Smooth muscle cell (in vitro differentiated cells): ENCODE results near the gene MIGA2. TPM values are rescaled to one million over a fixed set of nuclear protein-coding genes. Genes with fewer than 3 reads are reported as not detected.

Experiments
- DNase-seq: peaks from one replicate; lab custom pipeline; 2025; ENCODE audit not compliant: unreplicated experiment; lab: John Stamatoyannopoulos, UW
- H2AFZ ChIP-seq: fragments of 200-600 bp; sonication (generic); 2 replicates; pipeline ENCODE4 v1.6.0; 2016; ENCODE audit warnings: antibody characterized with exemption, low read depth, mild to moderate bottlenecking
- H3F3A ChIP-seq: fragments of 200-600 bp; sonication (generic); 2 replicates; pipeline ENCODE4 v1.6.0; 2017; ENCODE audit warnings: antibody characterized with exemption, low read depth
- H3K27ac ChIP-seq: fragments of 200-600 bp; sonication (generic); 2 replicates; pipeline ENCODE4 v1.5.1; 2016; ENCODE audit warnings: low read depth, mild to moderate bottlenecking
- H3K27me3 ChIP-seq: fragments of 200-600 bp; sonication (generic); 2 replicates; pipeline ENCODE4 v1.6.1; 2016; ENCODE audit warnings: low read depth, mild to moderate bottlenecking
- H3K36me3 ChIP-seq: fragments of 200-600 bp; sonication (generic); 2 replicates; pipeline ENCODE4 v1.5.1; 2016; ENCODE audit warnings: low read depth
- H3K4me1 ChIP-seq: fragments of 200-600 bp; sonication (generic); 2 replicates; pipeline ENCODE4 v1.5.1; 2016; ENCODE audit warnings: low read depth
- H3K4me2 ChIP-seq: fragments of 200-600 bp; sonication (generic); 2 replicates; pipeline ENCODE4 v1.6.0; 2016; ENCODE audit warnings: mild to moderate bottlenecking
- H3K4me3 ChIP-seq: fragments of 200-600 bp; sonication (generic); 2 replicates; pipeline ENCODE4 v1.5.1; 2016; ENCODE audit warnings: mild to moderate bottlenecking
- H3K79me2 ChIP-seq: fragments of 200-600 bp; sonication (generic); 2 replicates; pipeline ENCODE4 v1.6.0; 2016; ENCODE audit warnings: low read depth, mild to moderate bottlenecking
- H3K9ac ChIP-seq: fragments of 200-600 bp; sonication (generic); 2 replicates; pipeline ENCODE4 v1.6.0; 2016; ENCODE audit warnings: low read depth
- H3K9me3 ChIP-seq: fragments of 200-600 bp; sonication (generic); replicated peaks from 2 replicates; pipeline ENCODE4 v1.5.1; 2016; ENCODE audit warnings: low read depth
- H4K20me1 ChIP-seq: fragments of 200-600 bp; sonication (generic); 2 replicates; pipeline ENCODE4 v1.6.0; 2016; ENCODE audit warnings: low read depth
- CTCF ChIP-seq: fragments of 200-600 bp; sonication (generic); IDR thresholded peaks from 2 replicates; pipeline ENCODE4 v1.5.1; 2017; ENCODE audit warnings: borderline replicate concordance, mild to moderate bottlenecking, antibody characterized with exemption; ENCODE audit not compliant: insufficient read depth, poor library complexity, severe bottlenecking
- WGBS: methylation state at CpG from one replicate; pipeline ENCODE4 v1.1.7; 2016; ENCODE audit warnings: low lambda C conversion rate; 5-methylcytosine and 5-hydroxymethylcytosine counted together
- polyA plus RNA-seq: library from polyadenylated mRNA; unstranded; fragments of >200 nt; fragmentation: Nextera tagmentation; extraction: Ambion mirVana; gene quantifications from 2 replicates; pipeline ENCODE4 v1.2.1, GENCODE V29; 2016
- total RNA-seq: library from RNA; depleted of rRNA; stranded (reverse); fragments of >200 nt; gene quantifications from 2 replicates; pipeline ENCODE4 v1.2.3, GENCODE V29; 2014

The MIGA2 gene
- total and polyA plus RNA-seq, 2 experiments from 2014 or later, result 18.1 to 21.6 TPM

- H3K9me3 ChIP-seq, result no peaks in the 10 kb centered on the region
- H4K20me1 ChIP-seq, result no peaks in the 10 kb centered on the region
- H3F3A ChIP-seq, result no peaks in the 10 kb centered on the region
- no peak overlapping the region for H3K4me3 ChIP-seq
- H3K27ac ChIP-seq, result no peak overlapping the region
- peaks cover 12% of the 10 kb centered on the region for H3K79me2 ChIP-seq
- no peak for TF ChIP-seq CTCF
- H3K4me2 ChIP-seq, result no peak overlapping the region
- no peaks in the 10 kb centered on the region for H3K27me3 ChIP-seq
- 98% methylated on average over 7 of the region's 7 CpGs for WGBS
- H2AFZ ChIP-seq, result no peak overlapping the region
- no peaks in the 10 kb centered on the region for H3K36me3 ChIP-seq
- no peak overlapping the region for H3K9ac ChIP-seq
- H3K4me1 ChIP-seq, result peaks cover 9% of the 10 kb centered on the region
- no peak for DNase-seq
These were observed 47.7 kb downstream of the MIGA2 start for GRCh38 chr9:129084087-129084486.

- Histone ChIP-seq H3K79me2 (no peaks in the 10 kb centered on the region), H3K4me2 (no peak overlapping the region), H3K36me3 (no peaks in the 10 kb centered on the region), H3F3A (no peaks in the 10 kb centered on the region), H3K27ac (no peak overlapping the region), H3K27me3 (no peaks in the 10 kb centered on the region), H3K9me3 (no peaks in the 10 kb centered on the region), H4K20me1 (no peaks in the 10 kb centered on the region), H3K4me1 (no peaks in the 10 kb centered on the region), H3K4me3 (no peak overlapping the region), H3K9ac (no peak overlapping the region), H2AFZ (no peak overlapping the region)
- whole genome bisulfite sequencing, result over 99% methylated on average over 15 of the region's 15 CpGs
- TF ChIP-seq CTCF, result no peak
- DNase-seq, result no peak
These were observed 52.8 kb downstream of the MIGA2 start for GRCh38 chr9:129089246-129089645.

GRCh38 chr9:129093602-129094386 lies 57.4 kb downstream of the MIGA2 start:
- no peak overlapping the region for H2AFZ ChIP-seq
- no peaks in the 10 kb centered on the region for H3K79me2 ChIP-seq
- no peak overlapping the region for H3K4me2 ChIP-seq
- TF ChIP-seq CTCF, result no peak
- H3K4me1 ChIP-seq, result no peaks in the 10 kb centered on the region
- H3K4me3 ChIP-seq, result no peak overlapping the region
- no peaks in the 10 kb centered on the region for H3K27me3 ChIP-seq
- no peak overlapping the region for H3K9ac ChIP-seq
- H4K20me1 ChIP-seq, result no peaks in the 10 kb centered on the region
- H3K9me3 ChIP-seq, result no peaks in the 10 kb centered on the region
- H3K36me3 ChIP-seq, result no peaks in the 10 kb centered on the region
- no peak for DNase-seq
- H3F3A ChIP-seq, result no peaks in the 10 kb centered on the region
- no peak overlapping the region for H3K27ac ChIP-seq
- 91% methylated on average over 20 of the region's 20 CpGs for WGBS
